ENCODE results near the gene SLC6A17. TPM values are rescaled to one million over a fixed set of nuclear protein-coding genes. Genes with fewer than 3 reads are reported as not detected.
A peak's percentile ranks its signal among the peaks of the same experiment; 100 is the strongest.

SLC6A17 gene
- total RNA-seq, 4 donors from 2014 or later = 5.2 to 18.6 (median 8.0) TPM

GRCh38 chr1:110234691-110235090 lies 84.4 kb downstream of the SLC6A17 start:
- H3K4me1 ChIP-seq = peaks cover 13% of the 10 kb centered on the region
- H3K36me3 ChIP-seq = peaks cover 16% of the 10 kb centered on the region
- no peak for DNase-seq (ENCODE audit: low spot score in 2 of 2)
- no peak overlapping the region for H3K4me3 ChIP-seq
- H3K9me3 ChIP-seq = no peaks in the 10 kb centered on the region
- TF ChIP-seq CTCF (IDR thresholded peaks at IDR 0.05) (no peak), POLR2A (IDR thresholded peaks at IDR 0.05) (no peak), EP300 (IDR thresholded peaks at IDR 0.05) (no peak), POLR2AphosphoS5 (IDR thresholded peaks at IDR 0.05) (no peak)
- H3K27me3 ChIP-seq = no peaks in the 10 kb centered on the region
- 91% methylated on average over 5 of the region's 5 CpGs for WGBS
- no peak overlapping the region for H3K27ac ChIP-seq

GRCh38 chr1:110235181-110235833 lies 85.0 kb downstream of the SLC6A17 start:
- H3K9me3 ChIP-seq = no peaks in the 10 kb centered on the region
- no peak for DNase-seq (ENCODE audit: low spot score in 2 of 2)
- peaks cover 16% of the 10 kb centered on the region for H3K36me3 ChIP-seq
- 82% methylated on average over 13 of the region's 13 CpGs for WGBS
- H3K4me3 ChIP-seq = no peak overlapping the region
- H3K27ac ChIP-seq = peak overlapping the region; percentile 36
- TF ChIP-seq EP300 (IDR thresholded peaks at IDR 0.05) (no peak), POLR2A (IDR thresholded peaks at IDR 0.05) (no peak), POLR2AphosphoS5 (IDR thresholded peaks at IDR 0.05) (no peak), CTCF (IDR thresholded peaks at IDR 0.05) (no peak)
- peaks cover 7% of the 10 kb centered on the region for H3K4me1 ChIP-seq
- no peaks in the 10 kb centered on the region for H3K27me3 ChIP-seq

- no peak for DNase-seq (ENCODE audit: low spot score in 2 of 2)
- H3K27ac ChIP-seq = no peak overlapping the region
- H3K4me1 ChIP-seq = peaks cover under 1% of the 10 kb centered on the region
- H3K27me3 ChIP-seq = no peaks in the 10 kb centered on the region
- H3K9me3 ChIP-seq = no peaks in the 10 kb centered on the region
- no peak for TF ChIP-seq CTCF (IDR thresholded peaks at IDR 0.05)
- no peak for TF ChIP-seq POLR2AphosphoS5 (IDR thresholded peaks at IDR 0.05)
- TF ChIP-seq EP300 (IDR thresholded peaks at IDR 0.05) = no peak
- TF ChIP-seq POLR2A (IDR thresholded peaks at IDR 0.05) = no peak
- peaks cover 16% of the 10 kb centered on the region for H3K36me3 ChIP-seq
- H3K4me3 ChIP-seq = no peak overlapping the region
- 68% methylated on average over 11 of the region's 11 CpGs for WGBS
These were observed 85.8 kb downstream of the SLC6A17 start for GRCh38 chr1:110235834-110236682.

- WGBS = 78% methylated on average over 13 of the region's 13 CpGs
- H3K4me3 ChIP-seq = no peak overlapping the region
- TF ChIP-seq POLR2AphosphoS5 (IDR thresholded peaks at IDR 0.05) (no peak), POLR2A (IDR thresholded peaks at IDR 0.05) (no peak), EP300 (IDR thresholded peaks at IDR 0.05) (no peak), CTCF (IDR thresholded peaks at IDR 0.05) (no peak)
- no peaks in the 10 kb centered on the region for H3K4me1 ChIP-seq
- peaks cover 6% of the 10 kb centered on the region for H3K36me3 ChIP-seq
- H3K27ac ChIP-seq = no peak overlapping the region
- no peaks in the 10 kb centered on the region for H3K27me3 ChIP-seq
- no peaks in the 10 kb centered on the region for H3K9me3 ChIP-seq
- DNase-seq (ENCODE audit: low spot score in 2 of 2) = no peak
These were observed 87.3 kb downstream of the SLC6A17 start for GRCh38 chr1:110237386-110238152.
